Skeletal muscle satellite cell (primary cell): ENCODE measurements around the gene SGMS1.
"Not testable (repeated sequence)": the region's sequence is repeated elsewhere in the genome, so short reads cannot be mapped to it uniquely, and the experiment has no call there.

Experiments
- H3K27me3 ChIP-seq: 2 replicates; pipeline ENCODE4 v1.7.0; 2013; ENCODE audit warnings: low read length; ENCODE audit not compliant: control insufficient read depth, insufficient read depth
- H3K36me3 ChIP-seq: 2 replicates; pipeline ENCODE4 v1.7.0; 2013; ENCODE audit warnings: mild to moderate bottlenecking, control low read depth, low read length; ENCODE audit not compliant: insufficient read depth
- H3K4me1 ChIP-seq: 2 replicates; pipeline ENCODE4 v1.7.0; 2013; ENCODE audit warnings: low read length; ENCODE audit not compliant: control insufficient read depth, insufficient read depth
- H3K4me2 ChIP-seq: 2 replicates; pipeline ENCODE4 v1.7.0; 2013; ENCODE audit warnings: mild to moderate bottlenecking, low read length
- H3K4me3 ChIP-seq: 2 replicates; pipeline ENCODE4 v1.7.0; 2013; ENCODE audit warnings: low read length
- H3K9ac ChIP-seq: 2 replicates; pipeline ENCODE4 v1.7.0; 2013; ENCODE audit warnings: mild to moderate bottlenecking, low read depth, low read length, moderate library complexity
- H3K9me3 ChIP-seq: replicated peaks from 2 replicates; pipeline ENCODE4 v1.7.0; 2013; ENCODE audit warnings: mild to moderate bottlenecking, control low read depth, low read length

Gene SGMS1

DNA sequence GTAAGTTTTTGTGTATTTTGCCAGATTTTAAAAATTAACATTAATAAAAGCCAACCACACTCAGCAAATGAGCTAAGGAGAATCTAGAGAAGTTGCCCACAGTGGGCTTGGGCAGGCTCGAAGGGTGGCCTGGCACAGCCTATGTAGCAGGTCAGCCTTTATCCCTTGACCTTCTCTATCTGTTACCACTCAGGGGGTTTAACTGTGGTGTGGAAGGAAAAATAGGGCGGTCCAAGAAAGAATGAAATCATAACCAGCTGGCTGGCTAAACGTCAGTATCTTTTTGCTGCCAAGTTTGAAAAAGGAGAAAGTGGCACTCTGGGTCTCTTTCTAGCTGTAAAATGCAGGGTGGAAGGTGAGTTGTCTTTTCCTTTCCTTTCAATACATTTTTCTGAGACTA, 242.1 kb downstream of the SGMS1 start:
- Histone ChIP-seq H3K4me3 (no peak overlapping the region), H3K4me2 (no peak overlapping the region), H3K36me3 (no peaks in the 10 kb centered on the region), H3K9ac (no peak overlapping the region), H3K27me3 (no peaks in the 10 kb centered on the region), H3K4me1 (peaks cover 11% of the 10 kb centered on the region), H3K9me3 (no peaks in the 10 kb centered on the region)

DNA sequence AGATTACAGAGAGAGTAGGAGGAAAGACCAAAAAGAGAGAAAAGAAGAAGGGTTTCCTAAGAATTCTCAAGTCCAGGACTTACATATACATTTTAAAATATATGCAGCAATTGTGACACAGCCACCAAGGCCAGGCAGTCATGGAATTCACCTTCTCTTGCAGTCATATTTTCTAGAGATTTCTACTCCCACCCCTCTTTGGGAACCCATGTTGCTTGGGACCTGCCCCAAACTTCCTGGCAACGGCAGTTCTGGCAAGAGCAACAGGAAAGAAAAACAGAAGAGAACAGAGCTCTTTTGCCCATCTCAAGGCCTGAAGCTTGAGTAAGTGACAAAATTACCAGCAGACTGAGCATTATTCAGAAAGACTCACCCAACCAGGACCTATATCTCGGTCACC, 244.1 kb downstream of the SGMS1 start:
- H3K4me3 ChIP-seq, result no peak overlapping the region
- no peaks in the 10 kb centered on the region for H3K27me3 ChIP-seq
- H3K9me3 ChIP-seq, result no peaks in the 10 kb centered on the region
- no peaks in the 10 kb centered on the region for H3K36me3 ChIP-seq
- no peak overlapping the region for H3K9ac ChIP-seq
- H3K4me2 ChIP-seq, result no peak overlapping the region
- peaks cover 4% of the 10 kb centered on the region for H3K4me1 ChIP-seq

DNA sequence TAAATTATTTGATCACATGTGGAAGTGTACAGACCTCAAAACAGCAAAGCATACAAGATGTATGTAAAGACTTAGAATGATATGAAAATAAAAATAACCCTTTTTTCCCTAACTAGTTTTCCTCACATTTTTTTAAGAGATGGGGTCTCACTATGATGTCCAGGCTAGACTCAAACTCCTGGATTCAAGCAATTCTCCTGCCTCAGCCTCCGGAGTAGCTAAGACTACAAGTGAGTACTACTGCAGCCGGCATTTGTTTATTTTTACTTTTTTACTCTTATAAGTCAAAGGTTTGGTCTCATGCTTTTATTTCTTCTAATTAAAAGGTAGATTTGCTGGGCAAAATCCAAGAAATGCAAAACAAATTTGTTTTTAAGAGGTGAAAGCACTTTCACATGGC, 248.0 kb downstream of the SGMS1 start:
- no peak overlapping the region for H3K4me3 ChIP-seq
- H3K9me3 ChIP-seq, result no peaks in the 10 kb centered on the region
- H3K9ac ChIP-seq, result no peak overlapping the region
- H3K27me3 ChIP-seq, result no peaks in the 10 kb centered on the region
- no peaks in the 10 kb centered on the region for H3K4me1 ChIP-seq
- no peaks in the 10 kb centered on the region for H3K36me3 ChIP-seq
- H3K4me2 ChIP-seq, result no peak overlapping the region

DNA sequence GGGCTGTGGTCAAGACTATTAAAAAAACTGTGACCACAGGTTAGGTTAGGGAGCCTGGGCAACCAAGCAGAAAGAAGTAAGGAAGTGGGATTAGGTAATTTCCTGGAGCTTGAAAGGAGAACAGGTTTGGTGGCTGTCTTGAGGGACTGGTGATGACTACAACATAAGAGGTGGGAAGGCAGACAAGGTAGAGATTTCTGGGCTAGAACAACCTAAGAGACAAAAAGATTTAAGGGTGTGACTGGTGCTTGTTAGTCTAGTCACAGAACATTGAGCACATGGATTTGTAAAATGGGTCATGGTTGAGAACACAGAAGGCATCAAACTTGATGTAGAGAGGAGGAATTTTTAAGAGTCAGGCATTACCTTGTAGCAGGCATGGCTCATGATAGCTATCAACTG, 248.7 kb downstream of the SGMS1 start:
- no peaks in the 10 kb centered on the region for H3K4me1 ChIP-seq
- no peaks in the 10 kb centered on the region for H3K36me3 ChIP-seq
- no peaks in the 10 kb centered on the region for H3K27me3 ChIP-seq
- no peak overlapping the region for H3K9ac ChIP-seq
- no peak overlapping the region for H3K4me2 ChIP-seq
- no peaks in the 10 kb centered on the region for H3K9me3 ChIP-seq
- no peak overlapping the region for H3K4me3 ChIP-seq

DNA sequence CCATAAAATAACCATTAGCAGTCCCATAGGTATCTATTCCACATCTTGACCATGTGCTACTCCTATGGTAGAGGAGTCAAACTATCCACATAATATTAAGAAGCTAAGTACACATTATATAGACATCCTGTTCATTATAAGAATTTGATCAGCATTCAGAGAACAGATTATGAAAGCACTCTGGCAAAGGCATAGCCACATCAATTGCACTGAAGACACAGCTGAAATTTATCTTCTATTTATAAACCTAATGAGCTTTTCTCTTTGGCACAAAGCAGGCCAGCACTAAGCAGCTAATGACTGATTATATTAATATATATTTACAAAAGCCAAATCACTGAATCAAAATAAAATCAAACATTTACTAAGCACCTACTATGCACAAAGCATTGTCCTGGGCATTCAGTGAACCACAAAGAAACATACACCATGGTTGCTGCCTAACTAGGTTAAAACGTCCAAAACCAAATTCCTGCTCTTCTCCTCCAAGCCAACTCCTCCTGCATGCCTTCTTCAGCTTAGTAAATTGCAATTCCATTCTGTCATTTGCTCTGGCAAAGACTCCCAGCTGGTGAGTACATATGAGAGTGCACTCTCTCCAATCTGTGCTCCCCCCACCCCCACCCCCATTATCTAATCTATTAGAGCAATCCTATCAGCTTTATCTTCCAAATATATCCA, 249.8 kb downstream of the SGMS1 start:
- H3K4me2 ChIP-seq, result no peak overlapping the region

DNA sequence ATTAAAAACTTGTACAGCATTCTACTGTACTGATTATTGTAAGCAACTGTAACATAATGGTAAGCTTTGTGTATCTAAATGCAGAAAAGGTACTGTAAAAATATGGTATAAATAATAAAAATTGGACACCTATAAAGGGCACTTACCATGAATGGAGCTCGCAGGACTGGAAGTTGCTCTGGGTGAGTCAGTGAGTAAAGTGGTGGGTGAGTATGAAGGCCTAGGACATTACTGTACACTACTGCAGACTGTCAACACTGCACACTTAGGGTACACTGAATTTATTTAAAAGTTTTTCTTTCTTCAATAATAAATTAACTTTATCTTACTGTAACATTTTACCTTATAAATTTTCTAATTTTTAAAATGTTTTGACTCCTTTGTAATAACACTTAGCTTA, 253.8 kb downstream of the SGMS1 start:
- Histone ChIP-seq H3K9me3 (no peaks in the 10 kb centered on the region), H3K36me3 (peaks cover 2% of the 10 kb centered on the region), H3K27me3 (no peaks in the 10 kb centered on the region), H3K4me3 (no peak overlapping the region), H3K4me1 (peaks cover 2% of the 10 kb centered on the region), H3K4me2 (no peak overlapping the region), H3K9ac (no peak overlapping the region)

More for the DNA sequence above, 249.8 kb downstream of the SGMS1 start:
- Histone ChIP-seq H3K27me3 (no peaks in the 10 kb centered on the region), H3K9ac (no peak overlapping the region), H3K4me1 (peaks cover 2% of the 10 kb centered on the region), H3K4me3 (no peak overlapping the region), H3K9me3 (no peaks in the 10 kb centered on the region), H3K36me3 (no peaks in the 10 kb centered on the region)

DNA sequence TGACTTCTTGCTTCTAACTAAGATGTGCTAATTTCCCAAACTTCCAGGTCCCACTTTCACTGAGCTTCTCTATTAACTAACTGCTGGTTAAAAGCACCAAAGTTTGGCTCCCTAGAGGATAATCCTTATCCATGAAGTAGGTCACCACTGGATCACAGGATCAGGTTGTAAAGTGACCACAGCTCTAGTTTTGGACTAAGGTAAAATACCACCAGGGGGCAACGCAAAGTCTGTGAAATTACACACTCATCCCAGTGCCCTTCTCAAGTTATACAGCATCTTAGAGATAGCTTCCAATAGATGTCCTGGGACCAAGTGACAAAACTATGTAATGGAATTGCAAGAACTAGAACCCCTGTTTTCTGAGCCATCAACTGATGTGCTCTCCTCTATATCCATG, 256.0 kb downstream of the SGMS1 start:
- no peak overlapping the region for H3K4me3 ChIP-seq
- peaks cover 2% of the 10 kb centered on the region for H3K4me1 ChIP-seq
- H3K27me3 ChIP-seq, result no peaks in the 10 kb centered on the region
- no peak overlapping the region for H3K4me2 ChIP-seq
- no peak overlapping the region for H3K9ac ChIP-seq
- no peaks in the 10 kb centered on the region for H3K9me3 ChIP-seq
- peaks cover 2% of the 10 kb centered on the region for H3K36me3 ChIP-seq

DNA sequence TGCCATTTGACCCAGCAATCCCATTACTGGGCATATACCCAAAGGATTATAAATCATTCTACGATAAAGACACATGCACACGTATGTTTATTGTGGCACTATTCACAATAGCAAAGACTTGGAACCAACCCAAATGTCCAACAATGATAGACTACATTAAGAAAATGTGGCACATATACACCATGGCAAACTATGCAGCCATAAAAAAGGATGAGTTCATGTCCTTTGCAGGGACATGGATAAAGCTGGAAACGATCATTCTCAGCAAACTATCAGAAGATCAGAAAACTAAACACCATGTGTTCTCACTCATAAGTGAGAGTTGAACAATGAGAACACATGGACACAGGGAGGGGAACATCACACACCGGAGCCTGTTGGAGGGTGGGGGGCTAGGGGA, 257.3 kb downstream of the SGMS1 start:
- H3K27me3 ChIP-seq, H3K4me3 ChIP-seq, H3K36me3 ChIP-seq, H3K4me2 ChIP-seq, H3K9ac ChIP-seq, H3K4me1 ChIP-seq, H3K9me3 ChIP-seq: not testable (repeated sequence)

DNA sequence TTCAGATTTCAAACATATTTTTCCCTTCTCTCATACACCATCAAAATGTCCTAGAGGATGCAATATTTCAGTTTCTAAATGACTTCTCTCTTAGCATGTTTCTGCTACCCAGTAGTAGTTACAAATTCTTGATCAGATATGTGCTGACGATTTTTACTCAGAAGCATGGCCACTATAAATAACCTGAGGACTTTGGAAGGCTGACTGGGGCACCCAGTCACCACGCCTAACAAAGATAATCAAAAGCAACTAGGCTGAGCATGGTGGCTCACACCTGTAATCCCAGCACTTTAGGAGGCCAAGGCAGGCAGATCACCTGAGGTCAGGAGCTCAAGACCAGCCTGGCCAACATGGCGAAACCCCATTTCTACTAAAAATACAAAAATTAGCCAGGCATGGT, 259.0 kb downstream of the SGMS1 start:
- H3K27me3 ChIP-seq, H3K9ac ChIP-seq, H3K4me2 ChIP-seq, H3K36me3 ChIP-seq, H3K9me3 ChIP-seq, H3K4me1 ChIP-seq, H3K4me3 ChIP-seq: not testable (repeated sequence)

DNA sequence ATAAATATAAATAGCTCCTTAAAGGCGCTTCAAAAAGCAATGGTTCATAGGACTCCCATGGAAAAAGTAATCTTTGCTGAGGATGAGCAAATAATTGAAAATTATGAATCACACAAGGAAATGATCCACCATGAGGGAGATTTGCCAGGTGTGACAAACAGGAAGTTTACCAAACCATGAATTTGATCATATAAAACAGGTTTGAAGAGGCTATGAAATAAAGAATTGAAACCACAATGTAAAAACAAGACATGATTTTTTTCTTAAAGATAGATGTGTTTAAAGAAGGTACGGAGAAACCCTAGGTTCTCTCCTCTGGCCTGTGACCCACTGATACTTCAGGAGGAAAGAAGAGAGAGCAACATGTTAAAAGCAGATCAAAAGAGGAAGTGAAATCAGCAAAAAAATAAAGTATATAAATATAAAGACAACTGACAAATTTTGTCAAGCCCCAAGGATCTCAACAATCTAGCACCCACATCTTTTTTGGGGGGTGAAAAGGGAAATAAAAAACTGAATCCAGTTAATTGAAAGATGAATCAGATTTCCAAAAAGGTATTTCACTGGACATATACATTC, 261.1 kb downstream of the SGMS1 start:
- Histone ChIP-seq H3K9ac (no peak overlapping the region), H3K4me3 (no peak overlapping the region), H3K9me3 (no peaks in the 10 kb centered on the region), H3K4me1 (no peaks in the 10 kb centered on the region), H3K36me3 (peaks cover 2% of the 10 kb centered on the region), H3K27me3 (no peaks in the 10 kb centered on the region), H3K4me2 (no peak overlapping the region)

DNA sequence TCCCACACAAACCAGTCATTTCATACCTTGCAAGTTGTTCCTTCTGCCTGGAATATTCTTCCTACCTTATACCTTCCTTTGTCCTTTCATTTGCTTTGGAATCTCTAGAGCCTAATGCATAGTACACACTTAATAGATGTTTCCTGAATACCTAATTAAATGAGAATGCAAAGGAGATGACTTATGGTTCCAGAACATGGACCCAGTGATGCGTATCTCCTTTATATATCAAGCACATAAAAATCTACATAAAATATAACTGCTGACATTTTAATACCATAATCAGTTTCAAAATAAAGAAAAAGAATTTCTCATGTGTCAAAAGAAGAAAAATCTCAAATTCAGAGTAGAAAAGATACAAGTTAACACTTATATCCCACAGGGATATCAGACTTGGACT, 261.8 kb downstream of the SGMS1 start:
- Histone ChIP-seq H3K4me3 (no peak overlapping the region), H3K4me1 (no peaks in the 10 kb centered on the region), H3K27me3 (no peaks in the 10 kb centered on the region), H3K9ac (no peak overlapping the region), H3K4me2 (no peak overlapping the region), H3K36me3 (peaks cover 2% of the 10 kb centered on the region), H3K9me3 (no peaks in the 10 kb centered on the region)

DNA sequence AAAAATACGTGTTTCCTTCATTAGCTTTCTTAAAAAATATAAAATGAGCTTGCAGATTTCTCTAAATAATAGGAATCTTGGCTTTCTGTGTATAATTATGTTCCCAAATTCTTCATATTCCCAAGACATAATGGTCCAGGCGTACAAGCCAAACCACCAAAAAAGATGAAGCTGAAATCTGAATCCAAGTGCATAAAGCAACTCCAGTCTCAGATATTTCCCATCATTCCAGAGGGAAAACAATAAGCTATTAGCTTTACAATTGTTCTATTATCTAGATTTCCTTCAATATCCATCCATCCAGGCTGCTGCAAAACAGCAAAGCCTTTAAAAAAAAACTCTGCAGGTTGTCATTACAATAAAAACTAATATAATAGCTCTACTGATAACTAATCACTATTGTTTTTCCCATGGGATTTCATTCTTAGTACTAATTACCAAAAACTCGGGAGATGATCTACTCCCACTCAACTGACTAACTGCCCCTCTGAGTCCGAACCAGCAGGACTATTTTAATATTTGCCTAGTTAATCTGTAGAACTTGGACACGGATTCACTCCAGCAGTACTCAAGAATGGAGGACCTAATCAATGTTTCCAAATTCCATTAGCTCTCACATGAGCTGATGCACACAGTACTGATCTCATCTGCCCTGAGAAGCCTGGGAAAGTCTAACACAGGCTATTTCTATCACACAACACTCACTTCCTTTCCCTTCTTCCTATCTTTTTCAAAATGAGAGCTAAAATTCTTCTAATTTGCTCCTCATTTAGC, 263.5 kb downstream of the SGMS1 start:
- H3K4me1 ChIP-seq, result no peaks in the 10 kb centered on the region
- H3K9ac ChIP-seq, result no peak overlapping the region
- no peaks in the 10 kb centered on the region for H3K27me3 ChIP-seq
- no peaks in the 10 kb centered on the region for H3K36me3 ChIP-seq
- no peak overlapping the region for H3K4me3 ChIP-seq
- H3K9me3 ChIP-seq, result no peaks in the 10 kb centered on the region
- no peak overlapping the region for H3K4me2 ChIP-seq
